K562 (cell line): ENCODE results near the gene CARD11. TPM values are rescaled to one million over a fixed set of nuclear protein-coding genes. Genes with fewer than 3 reads are reported as not detected.

Source experiments
- ATAC-seq: fragments of 200-7000 bp; cut with Tn5 transposase; 3 replicates; pipeline ENCODE4 v1.9.1; 2020; ENCODE audit warnings: moderate library complexity
- BruUV-seq: library from RNA; stranded (reverse); fragments of 400-500 nt; replicated peaks from 2 replicates; lab custom pipeline; 2021; lab: Mats Ljungman, UMichigan
- CTCF ChIA-PET: fragments of 300-600 bp; formaldehyde crosslinking; extraction: SDS; loops from one replicate; lab custom pipeline; 2021; ENCODE audit warnings: low intra/inter-chr PET ratio; lab: Yijun Ruan, JAX
- POLR2A ChIA-PET: fragments of 300-600, 350-650 bp; sonication (Branson Sonifier 250); formaldehyde crosslinking; extraction: SDS; loops from one replicate; lab custom pipeline; 2021; ENCODE audit warnings: antibody characterized with exemption, inconsistent platforms; lab: Yijun Ruan, JAX
- DNase-seq, 4 experiments: peaks; one replicate each; pipeline versions ENCODE4 v3.0.0 to v3.0.0-alpha.2; 2011 to 2018; ENCODE audit warnings: low spot score in 3 of 4, mixed read lengths in 3 of 4; ENCODE audit errors: extremely low read depth in 1 of 4
- FAIRE-seq: peaks from 2 replicates; lab custom pipeline; 2011; peaks lifted over from hg19 to GRCh38; lab: Jason Lieb, UNC
- H2AFZ ChIP-seq: 2 replicates; pipeline ENCODE4 v1.6.0; 2011; ENCODE audit warnings: low read depth, low read length, control low read depth, inconsistent platforms
- H3K27ac ChIP-seq: fragments of 200-600 bp; 3 replicates; pipeline ENCODE4 v1.8.0; 2011; ENCODE audit warnings: low read depth, mild to moderate bottlenecking, control low read depth, inconsistent platforms, low read length, moderate library complexity, mixed read lengths; ENCODE audit errors: extremely low read depth
- H3K27me3 ChIP-seq, 2 experiments: fragments of 300-600 bp in 1 of 2; 2 replicates in 1 of 2; 3 replicates in 1 of 2; pipeline versions ENCODE4 v1.6.0 to v1.8.0; 2011; ENCODE audit warnings: inconsistent platforms in 2 of 2, low read length in 2 of 2, mild to moderate bottlenecking in 1 of 2, mixed read lengths in 1 of 2, moderate library complexity in 1 of 2; ENCODE audit not compliant: control insufficient read depth in 2 of 2, insufficient read depth in 2 of 2
- H3K36me3 ChIP-seq: fragments of 300-600 bp; 3 replicates; pipeline ENCODE4 v1.8.0; 2011; ENCODE audit warnings: mild to moderate bottlenecking, low read length, inconsistent platforms; ENCODE audit not compliant: control insufficient read depth, insufficient read depth
- H3K4me1 ChIP-seq, 2 experiments: fragments of 200-600 bp in 1 of 2; replicated peaks in 1 of 2; 2 replicates in 1 of 2; 3 replicates in 1 of 2; pipeline versions ENCODE4 v1.5.1 to v1.8.0; 2011; ENCODE audit warnings: inconsistent platforms in 2 of 2, low read length in 2 of 2, mild to moderate bottlenecking in 1 of 2, mixed read lengths in 1 of 2, moderate library complexity in 1 of 2; ENCODE audit not compliant: control insufficient read depth in 2 of 2, insufficient read depth in 2 of 2
- H3K4me2 ChIP-seq: 2 replicates; pipeline ENCODE4 v1.6.1; 2011; ENCODE audit warnings: low read length, control low read depth, inconsistent platforms, mixed read lengths; ENCODE audit not compliant: insufficient read depth
- H3K4me3 ChIP-seq: fragments of 200-600 bp; sonication (generic), shearing (Covaris generic); 2 replicates; pipeline ENCODE4 v1.5.1; 2016; ENCODE audit warnings: control low read depth, inconsistent platforms
- H3K79me2 ChIP-seq: fragments of 200-600 bp; 3 replicates; pipeline ENCODE4 v1.8.0; 2011; ENCODE audit warnings: low read length, inconsistent platforms; ENCODE audit not compliant: control insufficient read depth, insufficient read depth
- H3K9ac ChIP-seq, 2 experiments: 2 replicates each; pipeline versions ENCODE4 v1.6.0 to v1.6.1; 2011; ENCODE audit warnings: low read depth in 2 of 2, low read length in 2 of 2, control low read depth in 1 of 2, inconsistent platforms in 1 of 2, mild to moderate bottlenecking in 1 of 2, mixed read lengths in 1 of 2; ENCODE audit not compliant: insufficient read depth in 1 of 2
- H3K9me1 ChIP-seq: one replicate; pipeline ENCODE4 v1.6.0; 2011; ENCODE audit warnings: inconsistent platforms, mild to moderate bottlenecking, low read length, moderate library complexity; ENCODE audit not compliant: control insufficient read depth, insufficient read depth
- H3K9me3 ChIP-seq: replicated peaks from 2 replicates; pipeline ENCODE4 v1.5.1; 2011; ENCODE audit warnings: low read depth, low read length, inconsistent platforms; ENCODE audit not compliant: control insufficient read depth, insufficient read depth
- H4K20me1 ChIP-seq: replicated peaks from 2 replicates; pipeline ENCODE4 v1.6.1; 2011; ENCODE audit warnings: low read length, inconsistent platforms, mixed read lengths; ENCODE audit not compliant: control insufficient read depth, insufficient read depth
- GABPA ChIP-seq: fragments of 200-800 bp; sonication (Bioruptor generic); conservative IDR thresholded peaks from 2 replicates; pipeline ENCODE4 v1.6.1; 2016; ENCODE audit warnings: low read depth, missing genetic modification characterization, missing compliant biosample characterization
- MAFF ChIP-seq: IDR thresholded peaks from 2 replicates; pipeline ENCODE4 v1.6.1; 2012; ENCODE audit warnings: low read length, improper control_type of control experiment
- MAFG ChIP-seq: fragments of 450-650 bp; conservative IDR thresholded peaks from 2 replicates; pipeline ENCODE4 v1.6.1; 2016; ENCODE audit warnings: missing genetic modification characterization, missing compliant biosample characterization
- RBM25 ChIP-seq: fragments of 200-400 bp; formaldehyde crosslinking; IDR thresholded peaks from 2 replicates; pipeline ENCODE4 v1.6.1; 2018; ENCODE audit warnings: low read length, low read depth, moderate library complexity; ENCODE audit not compliant: severe bottlenecking
- ZNF146 ChIP-seq: IDR thresholded peaks from one replicate; pipeline ENCODE4 v1.6.1; 2018; ENCODE audit warnings: missing compliant biosample characterization; ENCODE audit not compliant: unreplicated experiment
- ZNF316 ChIP-seq: fragments of 450-650 bp; IDR thresholded peaks from 2 replicates; pipeline ENCODE4 v1.6.1; 2016
- WGBS: fragments of 100-300 bp; shearing (Covaris generic); methylation state at CpG from one replicate; pipeline ENCODE4 v1.1.6; 2016; ENCODE audit warnings: low coverage, mixed read lengths; ENCODE audit not compliant: insufficient coverage; ENCODE audit errors: missing lambda C conversion rate; 5-methylcytosine and 5-hydroxymethylcytosine counted together
- in situ Hi-C: fragments of 300-500 bp; cut with MboI; formaldehyde crosslinking; loops from 4 replicates; pipeline ENCODE4 v1.15.0; 2018; ENCODE audit warnings: inconsistent platforms, mixed read lengths
- intact Hi-C: fragments of 100-400 bp; cut with micrococcal nuclease; formaldehyde crosslinking; loops from 2 replicates; pipeline ENCODE4 v1.14.2; 2022
- polyA plus RNA-seq, 8 experiments: library from polyadenylated mRNA; depleted of rRNA in 4 of 8; stranded (reverse) in 5 of 8; unstranded in 3 of 8; fragments of >200 nt; fragmentation: Nextera tagmentation in 2 of 8; fragmentation: Illumina TruSeq in 1 of 8; extraction: Ambion mirVana in 2 of 8; extraction: Trizol in 1 of 8; gene quantifications; 2 replicates each; pipeline versions ENCODE4 v1.2.1 to v1.2.3, GENCODE V29; 2011 to 2014; ENCODE audit warnings: inconsistent platforms in 1 of 8, missing spikeins in 1 of 8
- total RNA-seq, 7 experiments: library from RNA; depleted of rRNA in 6 of 7; stranded (reverse); fragments of >200 nt in 6 of 7; fragmentation: Illumina TruSeq in 2 of 7; extraction: Trizol in 2 of 7; gene quantifications; 2 replicates each; pipeline versions ENCODE4 v1.2.1 to v1.2.3, GENCODE V29; 2011 to 2021; ENCODE audit warnings: low replicate concordance in 1 of 7
- TF ChIP-seq, protein P1 (sequence below): fragments of 250-450 bp; sonication (Bioruptor Pico); IDR thresholded peaks from 2 replicates; pipeline ENCODE4 v1.5.1; 2021; ENCODE audit warnings: mild to moderate bottlenecking

Gene CARD11
- total and polyA plus RNA-seq, 9 of the 15 experiments (the other 6 are each of a cell fraction or from before 2014, with no cell fraction given), result 0.07 to 12.8 (median 5.7) TPM

DNA sequence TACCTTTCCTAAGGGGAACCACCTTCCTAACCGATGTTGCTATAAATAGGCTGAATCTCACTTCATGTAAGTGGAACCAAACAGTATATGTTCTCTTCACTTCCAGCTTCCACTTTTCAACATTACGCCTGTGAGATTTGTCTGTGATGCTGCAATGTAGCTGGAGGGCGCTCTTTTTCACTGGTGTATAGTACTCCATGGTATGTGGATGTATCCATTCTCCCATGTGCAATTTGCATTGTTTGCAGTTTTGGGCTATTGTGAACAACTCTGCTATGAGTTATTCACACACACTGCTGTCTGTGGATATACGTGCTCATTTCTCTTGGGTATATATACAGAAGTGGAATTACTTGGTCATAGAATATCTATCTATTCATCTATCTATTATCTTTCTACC lies 123.6 kb downstream of the CARD11 start:
- Histone ChIP-seq H3K27me3 (no peaks in the 10 kb centered on the region), H3K9me1 (no peaks in the 10 kb centered on the region), H3K36me3 (no peaks in the 10 kb centered on the region), H3K9ac (no peak overlapping the region), H2AFZ (no peak overlapping the region), H3K4me2 (no peak overlapping the region), H3K79me2 (no peaks in the 10 kb centered on the region), H3K27ac (no peak overlapping the region), H3K9me3 (0 out of 2 replicates have a peak, but pooled peaks cover 2% of the 10 kb centered on the region), H4K20me1 (peaks cover 5% of the 10 kb centered on the region; the same call in 1 of the 2 replicates), H3K4me3 (no peak overlapping the region), H3K4me1 (peaks cover 0 to 4% of the 10 kb centered on the region in 2 experiments; a peak in 1 of 5 replicates)
- 64% methylated on average over 4 of the region's 4 CpGs for WGBS
- POLR2A ChIA-PET, result interaction anchor here (0.9 kb wide), 1 partner anchor 8 kb away, joined by 3 read pairs; no protein-coding TSS in a partner anchor
- DNase-seq, result no peak
- CTCF ChIA-PET, result no interaction called here
- TF ChIP-seq ZNF146 (peak; percentile 99), RBM25 (peak; percentile 69), GABPA (tag) (no peak), MAFF (0 out of 2 replicates have a peak, but pooled peaks have one; percentile 6), MAFG (tag) (0 out of 2 replicates have a peak, but pooled peaks have one; percentile 16), ZNF316 (peak; percentile 54; the same call in 1 of the 2 replicates)
- TF ChIP-seq, protein P1, sequence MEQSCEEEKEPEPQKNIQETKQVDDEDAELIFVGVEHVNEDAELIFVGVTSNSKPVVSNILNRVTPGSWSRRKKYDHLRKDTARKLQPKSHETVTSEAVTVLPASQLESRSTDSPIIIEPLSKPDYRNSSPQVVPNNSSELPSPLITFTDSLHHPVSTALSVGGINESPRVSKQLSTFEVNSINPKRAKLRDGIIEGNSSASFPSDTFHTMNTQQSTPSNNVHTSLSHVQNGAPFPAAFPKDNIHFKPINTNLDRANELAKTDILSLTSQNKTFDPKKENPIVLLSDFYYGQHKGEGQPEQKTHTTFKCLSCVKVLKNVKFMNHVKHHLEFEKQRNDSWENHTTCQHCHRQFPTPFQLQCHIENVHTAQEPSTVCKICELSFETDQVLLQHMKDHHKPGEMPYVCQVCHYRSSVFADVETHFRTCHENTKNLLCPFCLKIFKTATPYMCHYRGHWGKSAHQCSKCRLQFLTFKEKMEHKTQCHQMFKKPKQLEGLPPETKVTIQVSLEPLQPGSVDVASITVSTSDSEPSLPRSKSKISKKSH (CRISPR knock-in tag), result no peak
- no TSS peak for BruUV-seq
- no peak for FAIRE-seq
- intact Hi-C loops, result no loop called here
- in situ Hi-C loops, result no loop called here
- ATAC-seq, result no peak
